NCI-H2107 treated with DMSO at 0.1 percent for 48 hours (cell line): ENCODE measurements around the gene SEC63.
"Not testable (repeated sequence)": the region's sequence is repeated elsewhere in the genome, so short reads cannot be mapped to it uniquely, and the experiment has no call there.

Source experiments
- DNase-seq: peaks from one replicate; lab custom pipeline; 2025; ENCODE audit not compliant: unreplicated experiment; lab: John Stamatoyannopoulos, UW

Gene SEC63

DNA sequence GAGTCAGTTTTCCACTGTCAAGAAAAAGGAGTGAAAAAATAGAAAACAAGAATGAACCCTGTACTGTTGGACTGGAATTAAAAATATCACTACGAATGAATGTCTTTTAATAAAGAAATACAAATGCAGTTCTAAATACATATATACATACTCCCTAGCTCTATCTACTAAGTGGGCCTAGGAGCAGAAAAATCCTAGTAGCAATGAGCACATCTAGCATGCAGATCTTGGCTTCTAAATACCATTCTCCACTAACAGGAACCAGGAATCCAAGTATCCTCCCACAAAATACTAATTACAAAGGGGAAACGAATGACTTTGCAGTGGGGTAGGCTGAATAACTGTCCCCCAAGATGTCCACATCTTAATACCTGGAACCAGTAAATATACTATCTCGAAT is 25.4 kb downstream of the SEC63 start:
- no peak for DNase-seq

DNA sequence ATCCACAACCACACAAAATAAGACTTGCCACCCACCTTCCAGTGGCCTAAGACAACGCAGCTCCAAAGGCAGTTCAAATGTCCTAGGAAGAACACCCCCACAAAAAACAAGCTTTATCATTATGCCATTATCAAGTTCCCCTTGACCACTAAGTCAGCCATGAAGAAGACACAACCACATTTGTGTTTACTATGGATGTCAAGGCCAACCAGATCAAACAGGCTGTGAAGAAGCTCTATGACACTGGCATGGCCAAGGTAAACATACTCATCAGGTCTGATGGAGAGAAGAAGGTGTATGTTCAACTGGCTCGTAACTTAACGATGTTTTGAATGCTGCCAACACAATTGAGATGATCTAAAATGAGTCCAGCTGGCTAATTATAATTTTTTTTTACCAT is 26.1 kb downstream of the SEC63 start:
- no peak for DNase-seq

DNA sequence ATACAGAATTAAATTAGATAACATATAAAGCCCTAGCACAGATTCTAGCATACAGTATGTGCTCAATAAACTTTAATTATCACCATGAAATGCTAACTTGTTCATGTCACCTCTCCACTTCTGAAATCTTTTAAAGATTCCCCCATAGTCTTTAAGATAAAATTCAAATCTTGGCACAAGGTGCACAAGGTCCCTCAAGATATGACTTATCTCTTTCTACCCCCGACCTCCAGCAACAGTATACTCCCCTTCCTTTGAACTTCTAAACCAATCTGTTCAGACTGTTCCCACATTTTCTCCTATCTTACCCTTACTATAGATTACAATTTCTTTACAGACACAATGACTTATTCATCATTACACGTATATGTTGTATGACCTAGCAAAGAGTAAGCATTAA is 29.0 kb downstream of the SEC63 start:
- no peak for DNase-seq

DNA sequence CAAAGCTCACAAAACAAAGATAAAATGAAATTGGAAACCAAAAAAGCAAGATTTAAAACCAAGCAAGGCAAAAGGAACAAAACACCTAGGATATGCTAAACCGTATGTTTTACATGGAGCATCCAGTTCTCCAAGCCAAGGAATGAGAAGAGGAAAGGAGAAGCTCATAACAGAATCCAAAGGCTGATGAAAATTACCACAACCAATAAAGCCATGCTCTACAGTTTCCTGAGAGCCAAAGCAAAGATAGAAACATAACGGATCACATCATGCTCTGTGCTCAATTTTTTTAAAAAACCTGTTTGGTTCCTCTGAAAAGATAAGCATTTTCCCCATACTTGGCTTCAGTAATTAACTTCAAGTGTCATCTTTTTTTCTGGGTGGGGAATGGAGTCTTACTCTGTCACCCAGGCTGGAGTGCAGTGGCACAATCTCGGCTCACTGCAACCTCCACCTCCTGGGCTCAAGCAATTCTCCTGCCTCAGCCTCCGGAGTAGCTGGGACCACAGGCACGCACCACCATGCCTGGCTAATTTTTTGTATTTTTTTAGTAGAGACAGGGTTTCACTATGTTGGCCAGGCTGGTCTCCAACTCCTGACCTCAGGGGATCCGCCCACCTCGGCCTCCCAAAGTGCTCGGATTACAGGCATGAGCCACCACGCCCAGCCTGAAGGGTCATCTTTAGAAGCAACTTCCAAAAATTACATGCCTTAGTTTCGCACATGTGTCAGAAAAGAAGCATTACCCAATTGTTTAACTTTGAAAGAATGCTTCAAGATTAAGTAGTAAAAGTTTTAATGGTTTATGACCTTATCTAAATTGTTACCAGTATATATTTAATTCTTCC is 31.1 kb downstream of the SEC63 start:
- not testable (repeated sequence) for DNase-seq

DNA sequence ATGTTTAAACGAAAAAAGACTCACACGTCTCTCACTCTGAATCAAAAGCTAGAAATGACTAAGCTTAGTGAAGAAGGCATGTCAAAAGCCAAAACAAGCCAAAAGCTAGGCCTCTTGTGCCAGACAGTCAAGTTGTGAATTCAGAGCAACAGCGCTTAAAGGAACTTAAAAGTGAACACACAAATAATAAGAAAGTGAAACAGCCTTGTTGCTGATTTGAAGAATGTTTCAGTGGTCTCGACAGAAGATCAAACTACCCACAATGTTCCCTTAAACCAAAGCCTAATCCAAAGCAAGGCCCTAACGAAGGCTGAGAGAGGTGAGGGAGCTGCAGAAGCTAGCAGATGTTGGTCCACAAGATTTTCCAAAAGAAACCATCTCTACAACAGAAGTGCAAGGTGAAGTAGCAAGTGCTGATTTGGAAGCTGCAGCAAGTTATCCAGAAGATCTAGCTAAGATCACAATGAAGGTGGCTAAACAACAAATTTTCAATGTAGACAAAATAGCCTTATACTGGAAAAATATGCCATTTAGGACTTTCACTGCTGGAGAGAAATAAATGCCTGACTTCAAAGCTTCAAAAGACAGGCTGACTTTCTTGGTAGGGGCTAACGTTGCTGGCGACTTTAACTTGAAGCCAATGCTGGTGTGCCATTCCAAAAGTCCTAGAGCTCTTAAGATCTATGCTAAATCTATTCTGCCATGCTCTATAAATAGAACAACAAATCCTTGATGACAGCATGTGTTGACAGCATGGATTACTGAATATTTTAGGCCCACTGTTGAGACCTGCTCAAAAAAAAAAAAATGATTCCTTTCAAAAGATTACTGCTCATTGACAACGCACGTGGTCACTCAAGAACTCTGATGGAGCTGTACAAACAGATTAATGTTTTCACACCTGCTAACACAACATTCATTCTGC is 40.3 kb downstream of the SEC63 start:
- DNase-seq, result no peak

DNA sequence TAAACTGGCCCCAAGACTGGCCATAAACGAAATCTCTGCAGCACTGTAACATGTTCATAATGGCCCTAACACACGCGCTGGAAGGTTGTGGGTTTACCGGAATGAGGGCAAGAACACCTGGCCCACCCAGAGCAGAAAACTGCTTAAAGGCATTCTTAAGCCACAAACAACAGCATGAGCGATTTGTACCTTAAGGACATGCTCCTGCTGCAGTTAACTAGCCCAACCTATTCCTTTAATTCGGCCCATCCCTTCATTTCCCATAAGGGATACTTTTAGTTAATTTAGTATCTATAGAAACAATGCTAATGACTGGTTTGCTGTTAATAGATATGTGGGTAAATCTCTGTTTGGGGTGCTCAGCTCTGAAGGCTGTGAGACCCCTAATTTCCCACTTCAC is 41.0 kb downstream of the SEC63 start:
- DNase-seq, result not testable (repeated sequence)

DNA sequence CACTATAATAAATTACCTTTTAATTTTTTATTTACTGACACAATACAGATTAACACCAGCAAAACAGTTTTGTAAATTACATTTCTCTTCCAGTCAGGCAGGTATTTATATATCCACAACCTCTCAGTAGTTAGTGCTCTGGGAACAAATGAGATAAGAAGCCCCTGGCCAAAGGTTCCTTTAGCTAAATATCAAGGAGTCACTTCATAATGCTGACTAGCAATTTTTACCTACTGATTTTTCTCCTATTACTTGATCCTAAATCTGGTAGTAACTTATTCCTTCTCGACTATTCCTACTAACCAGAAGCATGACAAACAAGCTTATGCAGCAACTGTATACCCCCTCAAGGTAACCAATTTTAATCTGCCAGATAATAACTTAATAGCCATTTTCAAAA is 46.3 kb downstream of the SEC63 start:
- DNase-seq, result no peak

DNA sequence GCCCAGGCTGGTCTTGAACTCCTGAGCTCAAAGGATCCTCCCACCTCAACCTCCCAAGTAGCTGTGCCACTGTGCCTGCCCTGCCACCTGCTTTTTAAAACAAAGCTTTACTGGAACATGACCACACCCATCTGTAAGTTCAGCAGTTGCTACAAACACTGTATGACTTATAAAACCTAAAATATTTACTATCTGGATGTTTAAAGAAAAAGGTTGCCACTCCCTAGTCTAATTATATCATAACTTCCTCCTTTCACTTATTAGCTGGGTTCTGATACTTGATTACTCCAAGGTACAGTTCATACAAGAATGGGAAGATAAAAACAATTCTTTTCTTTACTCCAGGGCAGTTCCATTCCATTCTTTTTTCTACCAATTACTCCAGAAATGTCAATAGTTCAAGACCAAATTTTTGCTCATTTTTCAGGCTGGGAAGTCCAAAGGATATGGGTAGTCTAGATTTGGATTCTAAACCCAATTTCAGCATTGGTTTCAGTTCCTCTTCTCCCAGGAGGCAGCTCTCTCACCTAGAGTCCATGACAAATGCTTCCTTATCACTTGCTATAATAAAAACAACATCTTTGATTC is 63.1 kb downstream of the SEC63 start:
- no peak for DNase-seq

DNA sequence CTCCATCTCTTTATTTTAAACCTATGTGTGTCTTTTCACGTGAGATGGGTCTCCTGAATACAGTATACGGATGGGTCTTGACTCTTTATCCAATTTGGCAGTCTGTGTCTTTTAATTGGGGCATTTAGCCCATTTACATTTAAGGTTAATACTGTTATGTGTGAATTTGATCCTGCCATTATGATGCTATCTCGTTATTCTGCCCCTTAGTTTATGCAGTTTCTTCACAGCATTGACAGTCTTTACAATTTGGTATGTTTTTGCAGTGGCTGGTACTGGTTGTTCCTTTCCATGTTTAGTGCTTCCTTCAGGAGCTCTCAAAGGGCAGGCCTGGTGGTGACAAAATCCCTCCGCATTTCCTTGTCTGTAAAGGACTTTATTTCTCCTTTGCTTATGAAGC is 67.6 kb downstream of the SEC63 start:
- DNase-seq, result not testable (repeated sequence)

DNA sequence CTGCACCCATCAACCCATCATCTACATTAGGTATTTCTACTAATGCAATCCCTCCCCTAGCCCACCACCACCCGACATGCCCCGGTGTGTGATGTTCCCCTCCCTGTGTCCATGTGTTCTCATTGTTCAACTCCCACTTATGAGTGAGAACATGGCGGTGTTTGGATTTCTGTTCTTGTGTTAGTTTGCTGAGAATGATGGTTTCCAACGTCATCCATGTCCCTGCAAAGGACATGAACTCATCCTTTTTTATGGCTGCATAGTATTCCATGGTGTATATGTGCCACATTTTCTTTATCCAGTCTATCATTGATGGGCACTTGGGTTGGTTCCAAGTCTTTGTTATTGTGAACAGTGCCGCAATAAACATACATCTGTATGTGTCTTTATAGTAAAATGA is 72.1 kb downstream of the SEC63 start:
- DNase-seq, result not testable (repeated sequence)

DNA sequence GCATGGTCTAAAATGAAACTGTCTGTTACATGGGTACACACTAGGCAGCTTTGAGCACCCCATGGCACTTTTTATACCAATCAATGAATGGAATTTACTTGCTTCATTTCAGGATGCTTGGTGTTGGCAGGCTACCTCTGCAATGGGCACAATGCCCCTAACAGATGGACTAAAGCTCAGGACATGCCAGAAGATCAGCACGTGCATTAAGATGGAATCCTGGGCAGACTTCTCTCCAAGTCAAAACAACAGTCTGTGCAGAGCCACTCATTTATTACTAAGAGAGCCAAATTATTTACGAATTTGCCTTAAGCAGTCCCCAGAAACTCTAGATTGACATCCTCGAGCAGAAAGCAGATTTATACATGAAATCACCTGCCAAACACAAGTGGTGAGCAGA is 78.1 kb downstream of the SEC63 start:
- DNase-seq, result no peak

DNA sequence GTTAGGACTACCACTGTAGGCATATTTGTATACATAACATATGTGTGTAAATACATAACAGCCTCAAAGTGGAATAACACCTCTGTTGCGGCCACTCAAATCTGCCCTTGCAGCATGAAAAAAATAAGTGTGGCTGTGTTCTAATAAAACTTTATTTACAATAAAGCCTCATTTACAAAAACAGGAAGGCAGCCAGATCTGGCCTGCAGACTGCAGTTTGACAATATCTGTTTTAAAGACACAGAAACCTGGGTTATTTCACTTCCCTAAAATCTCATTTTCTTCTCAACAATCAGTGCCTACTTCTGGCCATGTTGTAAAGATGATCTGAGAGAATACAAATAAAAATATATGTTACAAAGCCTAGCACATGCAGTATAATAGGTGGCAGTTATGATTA is 80.0 kb downstream of the SEC63 start:
- DNase-seq, result no peak

DNA sequence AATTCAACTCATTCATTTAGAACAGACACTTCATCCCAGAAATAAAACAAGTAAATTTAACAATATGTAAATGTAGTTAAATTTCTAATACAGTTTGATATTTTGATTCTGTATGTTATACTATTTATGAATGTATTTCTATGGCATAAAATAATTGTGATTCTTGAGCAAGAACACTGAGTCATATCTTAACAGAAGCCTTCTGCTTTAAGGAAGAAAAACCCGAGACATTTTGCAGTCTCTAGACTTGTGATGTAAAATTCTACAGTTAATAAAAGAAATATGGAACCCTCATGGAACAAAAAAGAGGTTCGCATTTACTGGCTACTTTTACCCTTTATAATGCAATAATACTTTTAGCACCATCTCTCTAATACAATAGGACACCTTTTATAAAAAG is 86.0 kb downstream of the SEC63 start:
- DNase-seq, result no peak

DNA sequence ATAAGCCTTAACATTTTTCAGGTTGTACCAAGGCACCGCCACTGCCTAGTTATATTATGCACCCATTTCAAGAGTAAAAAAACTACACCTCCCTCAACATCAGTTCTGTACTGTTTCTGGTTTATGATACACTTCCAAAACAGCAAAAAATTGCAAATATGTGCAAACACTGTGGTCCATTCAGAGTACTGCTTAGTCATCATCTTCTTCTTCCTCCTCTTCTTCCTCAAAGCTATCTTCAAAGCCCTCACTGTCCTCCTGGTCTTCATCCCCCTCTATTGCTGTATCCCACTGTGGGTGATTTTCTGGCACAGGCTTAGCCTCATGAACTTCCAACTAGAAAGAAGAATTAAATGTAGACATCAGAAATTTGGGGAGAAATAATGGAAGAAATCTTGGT is 86.5 kb downstream of the SEC63 start:
- not testable (repeated sequence) for DNase-seq

DNA sequence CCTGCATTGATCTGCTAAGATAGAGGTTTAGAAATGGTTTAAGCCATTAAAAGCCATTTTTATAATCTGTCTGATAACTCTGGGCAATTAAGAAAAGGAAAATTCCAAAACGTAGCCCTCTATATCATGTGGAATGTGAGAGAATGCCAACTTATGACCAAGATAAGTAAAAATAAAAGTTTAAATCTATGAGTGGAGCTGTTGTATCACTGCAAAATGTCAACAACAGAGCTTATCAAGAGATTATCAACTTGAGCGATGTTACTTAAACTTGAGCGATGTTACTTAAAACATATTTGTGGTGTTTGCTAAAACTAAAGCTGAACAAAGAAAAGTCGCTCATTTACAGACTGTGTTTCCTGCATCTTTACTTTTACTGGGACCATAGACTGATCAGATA is 87.0 kb downstream of the SEC63 start:
- no peak for DNase-seq

DNA sequence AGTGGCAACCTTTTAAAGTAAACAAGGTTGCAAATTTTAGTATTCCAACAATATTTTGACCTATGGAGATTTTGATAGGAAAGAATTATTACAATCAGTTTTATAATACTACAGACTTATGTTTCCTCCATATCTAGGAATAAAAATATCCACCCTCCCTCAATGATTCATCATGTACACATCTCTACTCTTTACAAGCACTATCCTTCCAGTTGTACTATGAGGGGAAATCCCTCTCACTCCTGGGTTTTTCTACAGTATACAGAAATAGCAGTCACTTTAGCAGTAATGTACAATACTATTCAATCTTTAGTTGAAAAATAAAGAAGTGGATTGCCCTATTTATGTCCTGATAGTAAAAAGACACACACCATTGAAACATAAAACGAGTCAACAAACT is 87.6 kb downstream of the SEC63 start:
- DNase-seq, result no peak

DNA sequence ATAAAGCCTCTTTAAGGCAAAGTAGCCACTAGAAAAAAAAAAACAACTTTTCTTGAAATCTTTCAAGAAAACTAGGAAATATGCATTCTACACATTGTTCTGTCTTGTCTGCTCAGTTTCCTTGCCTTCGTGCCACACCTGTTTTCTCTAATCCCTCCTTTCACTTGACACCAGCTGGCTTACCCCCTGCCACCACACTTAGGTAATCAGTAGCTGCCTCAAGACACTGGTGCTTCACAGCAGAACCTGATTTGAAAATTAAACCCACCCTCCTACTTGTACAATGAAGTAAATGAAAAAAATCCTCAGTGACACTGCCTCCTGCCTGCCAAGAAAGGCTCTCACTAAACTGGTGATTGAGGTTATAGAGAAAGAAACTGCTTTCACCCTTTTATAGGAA is 88.1 kb downstream of the SEC63 start:
- no peak for DNase-seq

DNA sequence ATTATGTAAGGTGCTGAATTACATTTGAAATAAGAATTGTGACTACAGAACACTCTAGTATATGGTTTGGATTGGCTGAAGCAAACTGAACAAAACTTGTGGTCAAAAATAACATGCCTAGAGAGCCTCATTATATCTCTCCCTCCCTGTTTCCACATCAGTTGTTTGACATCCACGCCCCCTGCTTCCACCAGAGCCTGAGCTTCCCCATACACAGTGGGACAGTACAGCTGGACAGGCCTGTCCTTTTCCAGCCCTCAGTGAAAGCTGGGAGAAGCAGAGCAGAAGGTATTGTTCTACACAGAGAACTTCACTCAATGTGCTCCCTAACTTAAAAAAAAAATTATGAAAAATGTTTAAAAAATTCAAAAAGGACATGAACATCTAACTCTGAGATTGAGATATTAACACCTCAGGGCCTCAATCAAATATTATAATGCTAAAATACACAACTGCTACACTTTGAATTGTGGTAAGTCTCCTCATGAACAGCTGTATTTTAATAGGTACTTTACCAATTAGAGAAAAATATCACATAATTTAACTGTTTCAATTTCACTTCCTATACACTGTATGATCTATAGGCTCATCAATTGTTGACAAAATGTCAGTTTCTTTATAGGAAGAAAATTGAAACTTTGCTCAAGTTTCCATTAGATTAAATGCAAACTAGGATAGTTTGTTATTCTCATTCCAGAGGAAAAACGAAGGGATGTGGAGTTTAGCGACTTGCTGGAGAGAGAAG is 89.0 kb downstream of the SEC63 start:
- no peak for DNase-seq

DNA sequence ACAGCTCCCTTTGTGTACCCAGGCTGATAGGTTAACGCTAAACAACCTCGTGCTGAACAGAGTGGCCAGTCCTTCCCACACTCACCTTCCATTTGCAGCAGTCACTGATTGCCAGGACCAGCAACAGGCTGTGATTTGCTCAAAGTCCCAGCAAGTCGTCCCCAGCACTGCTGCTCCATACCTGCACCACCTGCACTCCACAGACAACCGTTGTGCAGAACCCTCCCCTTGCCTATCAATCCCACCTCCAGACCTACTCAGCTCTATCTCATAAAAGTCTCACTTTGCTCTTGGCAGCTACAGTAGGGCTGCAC is 90.7 kb downstream of the SEC63 start:
- no peak for DNase-seq

DNA sequence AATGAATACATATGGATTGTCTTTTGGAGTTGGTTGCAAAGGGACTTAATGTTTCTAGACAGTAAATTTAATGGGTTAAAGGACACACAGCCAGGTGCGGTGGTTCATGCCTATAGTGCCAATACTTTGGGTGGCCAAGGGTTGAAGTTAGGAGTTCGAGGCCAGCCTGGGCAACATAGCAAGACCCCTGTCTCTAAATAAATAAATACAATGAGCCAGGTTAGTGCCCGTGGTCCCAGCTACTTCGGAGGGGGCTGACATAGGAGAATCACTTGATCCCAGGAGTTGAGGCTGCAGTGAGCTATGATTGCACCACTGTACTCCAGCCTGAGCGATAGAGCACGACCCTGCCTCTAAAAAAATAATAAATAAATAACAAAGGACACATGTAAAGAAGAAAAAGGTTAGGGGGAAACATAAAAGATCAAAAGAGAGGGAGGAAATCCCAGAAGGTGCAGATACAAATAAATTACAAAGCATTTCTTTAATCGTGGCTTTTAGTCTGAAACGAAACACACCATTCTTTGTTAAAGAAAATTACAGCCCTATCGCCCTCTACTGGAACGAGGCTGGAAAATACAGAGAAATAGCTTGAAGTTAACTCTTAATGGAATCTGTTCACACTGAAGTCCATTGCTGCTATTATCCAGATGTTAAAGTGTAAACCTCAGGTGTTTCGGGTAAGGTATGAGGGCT is 91.3 kb downstream of the SEC63 start:
- peak; percentile 33 for DNase-seq
